ENCODE measurements around the gene DLX6.

DLX6 gene

GRCh38 chr7:97011536-97012364 lies 6.4 kb downstream of the DLX6 start:
- no peak for DNase-seq

GRCh38 chr7:97012365-97013133 lies 7.2 kb downstream of the DLX6 start:
- DNase-seq = no peak

- DNase-seq = no peak
Measured at GRCh38 chr7:97013134-97013844, 7.9 kb downstream of the DLX6 start.

- DNase-seq = no peak
Measured at GRCh38 chr7:97013845-97014134, 8.4 kb downstream of the DLX6 start.

- DNase-seq = no peak
Measured at GRCh38 chr7:97014145-97014750, 8.9 kb downstream of the DLX6 start.

GRCh38 chr7:97015279-97015678 lies 9.9 kb downstream of the DLX6 start:
- no peak for DNase-seq

- no peak for DNase-seq
Measured at GRCh38 chr7:97015756-97016380, 10.5 kb downstream of the DLX6 start.

GRCh38 chr7:97016381-97017191 lies 11.2 kb downstream of the DLX6 start:
- no peak for DNase-seq

GRCh38 chr7:97017192-97018125 lies 12.1 kb downstream of the DLX6 start:
- DNase-seq = no peak

GRCh38 chr7:97018126-97018601 lies 12.8 kb downstream of the DLX6 start:
- DNase-seq = no peak

GRCh38 chr7:97018791-97019531 lies 13.6 kb downstream of the DLX6 start:
- no peak for DNase-seq

GRCh38 chr7:97019710-97020225 lies 14.4 kb downstream of the DLX6 start:
- no peak for DNase-seq

- no peak for DNase-seq
Measured at GRCh38 chr7:97020601-97020995, 15.2 kb downstream of the DLX6 start.

- DNase-seq = no peak
Measured at GRCh38 chr7:97020996-97021746, 15.8 kb downstream of the DLX6 start.

GRCh38 chr7:97021747-97022490 lies 16.6 kb downstream of the DLX6 start:
- DNase-seq = no peak

GRCh38 chr7:97022491-97023306 lies 17.3 kb downstream of the DLX6 start:
- DNase-seq = no peak

All from cortex of kidney (tissue), 1 donor.